DMS 273 (cell line): ENCODE data around the gene REL.
"Not testable (repeated sequence)": the region's sequence is repeated elsewhere in the genome, so short reads cannot be mapped to it uniquely, and the experiment has no call there.

ENCODE experiments used
- DNase-seq: peaks from one replicate; lab custom pipeline; 2025; ENCODE audit not compliant: unreplicated experiment; lab: John Stamatoyannopoulos, UW

The REL gene

DNA sequence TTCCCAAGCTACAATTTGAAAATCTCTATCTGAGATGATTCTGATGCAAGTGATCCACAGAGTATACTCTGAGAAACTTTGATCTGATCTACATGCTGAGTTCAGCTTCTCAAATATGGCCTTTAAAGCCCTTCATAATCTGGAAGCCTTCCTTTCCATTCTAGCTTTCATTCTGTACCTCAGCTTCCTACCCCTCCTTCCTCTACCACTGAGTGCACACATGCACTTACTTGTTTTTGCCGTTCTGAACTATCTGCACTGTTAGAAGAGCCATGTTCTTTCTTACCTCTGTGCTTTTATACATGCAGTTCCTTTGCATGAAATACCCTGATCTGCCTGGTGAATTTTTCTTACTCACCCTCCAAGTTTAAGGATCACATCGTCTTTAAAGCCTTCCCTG, 25.0 kb downstream of the REL start:
- DNase-seq: no peak

DNA sequence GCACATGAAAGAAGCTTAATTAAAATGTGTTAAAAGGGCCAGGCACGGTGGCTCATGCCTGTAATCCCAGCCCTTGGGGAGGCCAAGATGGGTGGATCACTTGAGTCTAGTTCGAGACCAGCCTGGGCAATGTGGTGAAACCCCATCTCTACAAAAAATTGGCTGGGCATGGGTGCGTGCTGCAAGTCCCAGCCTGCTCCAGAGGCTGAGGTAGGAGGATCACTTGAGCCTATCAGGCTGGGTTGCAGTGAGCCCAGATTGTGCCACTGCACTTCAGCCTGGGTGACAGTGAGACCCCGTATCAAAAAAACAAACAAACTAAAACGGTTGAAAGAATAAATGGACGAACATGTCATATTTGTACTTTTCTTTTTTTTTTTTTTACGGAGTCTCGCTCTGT, 26.0 kb downstream of the REL start:
- DNase-seq: no peak

DNA sequence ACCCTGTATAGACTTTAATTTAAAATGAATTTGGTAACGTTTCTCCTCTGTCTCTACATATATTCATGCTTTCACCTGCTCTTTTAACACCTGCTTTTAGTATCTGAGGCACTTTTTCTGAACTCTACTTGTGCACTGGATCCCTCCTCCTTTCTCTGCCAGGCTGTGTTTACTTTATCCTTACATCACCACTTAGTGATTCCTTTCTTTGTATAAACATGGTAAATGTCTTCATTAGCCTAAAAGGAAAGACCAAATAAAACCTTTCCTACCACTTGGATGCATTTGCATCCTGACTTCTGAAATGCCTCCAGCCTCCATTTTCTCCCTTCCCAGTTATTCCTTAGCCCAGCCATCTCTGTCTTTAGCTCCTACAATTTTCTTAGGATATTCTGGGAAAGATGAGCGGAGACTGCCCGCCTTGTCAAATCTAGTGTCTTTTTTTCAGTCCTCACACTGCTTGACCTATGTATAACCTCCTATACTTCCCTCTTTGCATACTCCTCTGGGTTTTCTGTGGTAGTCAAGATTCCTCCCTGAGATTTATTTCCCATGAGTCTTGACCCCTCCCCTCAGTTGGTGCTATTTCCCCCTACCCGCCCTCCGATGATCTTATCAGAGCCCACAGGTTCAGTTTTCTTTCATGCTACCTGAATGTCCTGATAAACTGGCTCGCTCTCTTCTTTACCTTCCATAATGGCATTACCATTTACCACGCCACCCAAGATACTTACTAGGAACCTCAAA, 44.8 kb downstream of the REL start:
- no peak for DNase-seq

DNA sequence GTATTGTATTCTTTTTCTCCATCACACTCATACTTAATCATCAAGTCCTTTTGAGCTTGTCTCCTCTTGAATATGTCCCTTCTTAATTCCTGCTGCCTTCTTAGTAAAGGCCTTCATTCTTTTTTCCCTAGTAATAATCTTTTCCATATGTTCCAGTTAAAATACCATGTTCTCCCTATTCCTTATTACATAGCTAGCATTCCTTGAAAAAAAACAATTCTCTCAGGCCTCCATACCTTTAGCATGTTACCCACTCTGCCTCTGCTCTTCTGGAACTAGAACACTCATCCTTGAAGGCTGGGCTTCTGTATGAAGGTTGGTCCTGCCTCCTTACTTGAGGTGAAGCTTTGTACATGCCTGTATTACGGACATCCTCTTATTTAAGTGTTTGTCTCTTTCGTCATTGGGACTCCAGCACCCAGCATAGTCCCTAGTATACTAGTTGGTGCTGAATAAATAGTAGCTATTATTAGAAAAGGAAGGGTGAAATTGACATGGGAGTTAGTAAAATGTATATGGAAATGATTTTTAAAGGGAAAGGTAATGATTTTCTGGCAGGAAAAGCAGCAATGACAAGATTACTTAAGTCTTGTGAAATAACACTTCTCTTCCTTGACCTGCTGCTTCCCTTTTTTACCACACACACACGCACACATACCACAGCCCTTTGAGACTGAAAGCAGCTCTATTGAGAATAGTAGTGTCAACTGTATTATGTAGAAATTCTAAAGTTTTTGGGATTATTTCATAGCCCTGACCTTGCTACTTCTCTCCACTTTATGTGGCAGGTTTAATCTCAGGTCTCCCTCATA, 45.6 kb downstream of the REL start:
- no peak for DNase-seq

DNA sequence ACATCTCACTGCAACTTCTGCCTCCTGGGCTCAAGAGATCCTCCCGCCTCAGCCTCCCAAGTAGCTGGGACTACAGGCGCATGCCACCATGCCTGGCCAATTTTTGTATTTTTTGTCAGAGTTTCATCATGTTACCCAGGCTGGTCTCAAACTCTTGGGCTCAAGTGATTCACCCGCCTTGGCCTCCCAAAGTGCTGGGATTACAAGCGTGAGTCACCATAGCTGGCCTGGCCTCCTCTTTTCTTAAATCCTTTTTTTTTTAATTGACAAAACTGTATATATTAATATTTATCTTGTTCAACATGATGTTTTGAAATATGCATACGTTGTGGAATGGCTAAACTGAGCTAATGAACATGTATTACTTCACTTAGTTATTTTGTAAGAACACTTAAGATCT, 50.7 kb downstream of the REL start:
- not testable (repeated sequence) for DNase-seq

DNA sequence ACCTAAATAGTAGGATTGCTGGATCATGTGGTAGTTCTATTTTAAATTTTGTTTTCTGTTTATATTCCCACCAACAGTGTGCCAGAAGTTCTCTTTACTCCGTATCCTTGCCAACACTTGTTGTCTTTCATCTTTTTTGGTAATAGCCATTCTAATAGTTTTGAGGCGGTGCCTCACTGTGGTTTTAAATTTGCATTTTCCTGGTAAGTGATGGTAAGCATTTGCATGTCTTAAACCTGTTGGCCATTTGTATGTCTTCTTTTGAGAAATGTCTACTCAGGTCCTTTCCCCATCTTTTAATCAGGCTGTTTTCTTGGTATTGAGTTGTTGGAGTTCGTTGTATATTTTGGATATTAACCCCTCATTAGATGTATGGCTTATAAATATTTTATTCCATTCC, 51.6 kb downstream of the REL start:
- DNase-seq: no peak

DNA sequence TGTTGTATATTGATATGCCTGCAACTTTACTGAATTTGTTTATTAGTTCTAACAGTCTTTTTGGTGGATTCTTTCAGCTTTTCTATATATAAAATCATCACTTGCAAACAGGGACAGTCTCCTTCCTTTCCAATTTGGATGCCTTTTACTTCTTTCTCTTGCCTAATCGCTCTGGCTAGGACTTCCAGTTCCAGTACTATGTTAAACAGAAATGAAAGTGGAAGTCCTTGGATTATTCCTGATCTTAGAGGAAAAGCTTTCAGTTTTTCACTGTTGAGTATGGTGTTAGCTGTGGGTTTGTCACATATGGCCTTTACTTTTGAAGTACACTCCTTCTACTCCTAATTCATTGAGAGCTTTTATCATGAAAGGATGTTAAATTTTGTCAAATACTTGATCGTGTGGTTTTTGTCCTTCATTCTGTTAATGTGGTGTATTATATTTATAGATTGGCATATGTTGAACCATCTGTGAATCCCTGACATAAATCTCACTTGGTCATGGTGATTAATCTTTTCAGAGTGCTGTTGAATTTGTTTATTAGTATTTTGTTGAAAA, 52.9 kb downstream of the REL start:
- peak; percentile 73 for DNase-seq

DNA sequence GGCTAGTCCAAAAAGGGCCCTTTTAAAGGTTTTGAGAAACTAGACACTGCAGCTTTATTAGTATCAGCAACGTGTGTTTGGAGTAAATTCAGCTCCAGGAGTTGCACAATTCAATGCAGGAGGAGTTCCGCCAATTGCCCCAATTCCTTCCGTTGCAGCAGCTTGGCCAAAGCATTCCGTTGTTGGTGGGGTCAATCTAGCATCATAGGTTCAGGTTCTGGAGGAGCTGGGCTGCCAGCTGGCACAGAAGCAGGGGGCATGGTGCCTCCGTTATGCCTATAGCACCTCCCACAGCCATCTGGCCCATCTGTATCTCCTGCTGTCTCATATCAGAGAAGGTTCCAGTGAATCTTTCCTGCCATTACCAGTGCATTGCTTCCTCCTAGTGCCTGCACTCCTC, 55.4 kb downstream of the REL start:
- peak; percentile 96 for DNase-seq

DNA sequence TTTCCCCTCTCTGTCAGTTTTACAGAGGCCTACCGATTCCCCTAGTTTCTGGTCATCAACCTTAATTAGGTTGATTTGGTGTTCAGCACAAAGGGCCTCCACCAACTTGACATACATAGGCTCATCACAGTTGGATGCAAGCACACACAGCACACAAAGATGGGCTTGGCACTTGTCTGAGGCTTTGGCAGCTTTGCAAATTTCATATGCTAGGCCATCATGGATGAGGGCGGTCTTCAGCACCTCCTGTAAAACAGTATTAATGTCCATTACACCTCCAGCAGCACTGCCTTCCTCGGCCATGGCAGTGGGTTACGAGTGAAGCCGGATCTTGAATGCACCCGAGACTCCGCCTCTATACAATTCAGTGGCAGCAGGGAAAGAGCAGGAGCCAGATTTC, 56.9 kb downstream of the REL start:
- DNase-seq: no peak

DNA sequence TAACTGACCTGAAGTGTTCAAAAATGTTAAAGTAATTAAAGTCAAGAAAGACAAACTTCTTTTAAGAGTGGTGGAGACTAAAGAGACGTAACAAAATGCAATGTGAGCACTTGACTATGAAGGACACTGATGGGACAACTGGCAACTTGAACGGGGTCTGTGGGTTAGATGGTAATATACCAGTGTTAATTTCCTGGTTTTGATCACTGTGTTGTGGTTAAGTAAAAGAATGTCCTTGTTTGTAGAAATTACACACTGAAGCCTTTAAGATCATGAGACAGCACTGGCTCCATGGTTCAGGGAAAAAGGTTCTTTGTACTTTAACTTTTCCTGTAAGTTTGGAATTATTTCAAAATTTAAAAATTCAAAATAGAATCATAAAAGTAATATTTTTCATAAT, 58.2 kb downstream of the REL start:
- DNase-seq: no peak

DNA sequence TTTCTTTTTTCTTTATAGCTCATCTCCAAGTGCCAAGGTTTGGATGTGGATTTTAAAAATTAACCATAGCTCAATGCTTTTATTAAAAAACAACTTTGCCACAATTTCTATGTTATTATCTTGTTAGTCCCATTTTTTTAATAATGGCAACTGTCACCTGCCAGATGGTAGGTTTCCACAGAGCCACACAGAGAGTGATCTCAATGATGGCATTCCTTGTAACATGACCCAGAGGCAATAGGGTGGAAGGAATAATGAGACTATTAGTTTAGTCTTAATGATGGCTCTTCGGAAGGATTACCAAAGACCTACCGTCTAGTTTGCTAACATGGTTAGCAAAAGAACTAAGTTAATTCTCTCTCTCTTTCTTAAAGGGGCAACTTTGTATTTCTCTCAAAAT, 64.0 kb downstream of the REL start:
- DNase-seq: peak; percentile 84

DNA sequence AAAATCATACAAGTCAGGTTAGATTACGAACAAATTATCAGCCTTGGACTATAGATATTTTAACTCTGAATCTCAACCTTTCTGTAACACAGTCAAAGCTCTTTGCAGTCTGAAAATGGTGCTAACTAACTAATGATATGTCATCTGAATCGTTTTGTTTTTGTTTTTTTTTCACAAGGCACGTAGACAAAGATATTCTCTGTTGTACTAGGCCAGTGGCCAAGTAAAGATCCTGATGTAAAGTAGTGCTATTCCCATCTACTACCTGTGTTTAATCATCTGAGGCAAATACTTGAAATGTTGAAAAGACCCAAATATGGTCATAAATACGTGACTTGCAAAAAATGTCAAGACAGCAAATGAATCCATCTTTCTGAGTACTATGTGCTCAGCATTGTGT, 65.7 kb downstream of the REL start:
- DNase-seq: no peak

DNA sequence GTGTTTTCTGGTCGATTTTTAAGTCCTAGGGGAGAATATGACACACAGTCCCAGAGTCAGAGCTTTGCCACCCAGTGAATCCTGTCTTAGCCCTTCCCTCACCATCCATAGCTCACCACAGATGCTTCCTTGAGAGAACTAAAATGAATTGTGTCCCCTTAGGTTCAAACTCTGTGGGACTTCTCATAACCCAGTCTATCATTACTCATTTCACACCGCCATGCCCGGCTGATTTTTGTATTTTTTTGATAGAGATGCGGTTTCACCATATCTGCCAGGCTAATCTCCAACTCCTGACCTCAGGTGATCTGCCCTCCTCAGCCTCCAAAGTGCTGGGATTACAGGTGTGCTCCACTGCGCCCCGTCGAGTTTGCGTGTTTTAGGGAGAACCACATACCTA, 66.8 kb downstream of the REL start:
- no peak for DNase-seq

DNA sequence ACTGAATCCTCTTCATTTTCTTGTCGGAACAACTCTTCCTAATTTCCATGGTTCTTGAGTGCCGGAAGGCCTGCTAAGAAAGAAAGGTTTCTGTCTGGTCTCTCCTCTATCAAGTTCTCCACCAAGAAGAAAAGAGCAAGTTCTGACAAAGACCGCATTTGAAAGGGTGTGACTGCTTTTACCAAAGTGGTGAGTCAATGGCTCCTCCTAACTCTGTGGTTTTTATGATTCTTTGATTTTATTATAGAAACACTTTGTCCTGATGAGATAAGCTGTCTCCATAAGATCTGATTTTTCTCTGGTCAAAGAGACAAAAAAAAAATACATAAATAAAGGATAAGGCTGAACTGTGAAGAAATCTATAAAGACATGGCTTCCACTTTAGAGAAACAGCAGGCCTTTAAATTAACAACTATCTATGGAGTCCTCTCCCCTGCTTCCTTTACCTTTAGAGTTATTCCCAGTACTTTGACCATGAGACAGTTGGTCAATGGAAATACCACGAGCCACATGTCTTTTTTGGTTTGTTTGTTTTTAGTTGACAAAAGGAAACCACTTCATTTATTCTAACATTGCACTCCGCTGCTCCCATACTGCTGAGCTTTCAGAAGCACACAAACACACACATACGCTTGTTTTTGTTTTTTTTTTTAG, 67.7 kb downstream of the REL start:
- DNase-seq: no peak

DNA sequence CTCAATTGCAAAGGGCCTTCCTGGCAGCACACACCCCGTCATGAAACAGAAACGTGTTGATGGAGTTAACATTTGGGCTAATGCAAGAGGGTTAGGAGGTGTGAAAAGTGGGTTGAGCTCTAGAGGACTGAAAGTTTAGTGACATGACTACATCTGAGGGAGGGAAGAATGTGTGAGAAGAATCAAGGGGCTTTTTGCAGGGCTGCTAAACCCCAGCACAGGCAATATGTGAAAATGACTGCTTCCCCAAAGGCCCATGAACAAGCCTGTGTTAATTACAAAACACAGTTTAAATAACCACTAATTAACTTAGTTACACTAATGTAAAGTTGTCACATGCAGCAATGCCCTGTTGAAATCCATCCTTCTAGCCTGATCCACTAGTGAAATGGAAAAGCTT, 72.8 kb downstream of the REL start:
- DNase-seq: no peak

DNA sequence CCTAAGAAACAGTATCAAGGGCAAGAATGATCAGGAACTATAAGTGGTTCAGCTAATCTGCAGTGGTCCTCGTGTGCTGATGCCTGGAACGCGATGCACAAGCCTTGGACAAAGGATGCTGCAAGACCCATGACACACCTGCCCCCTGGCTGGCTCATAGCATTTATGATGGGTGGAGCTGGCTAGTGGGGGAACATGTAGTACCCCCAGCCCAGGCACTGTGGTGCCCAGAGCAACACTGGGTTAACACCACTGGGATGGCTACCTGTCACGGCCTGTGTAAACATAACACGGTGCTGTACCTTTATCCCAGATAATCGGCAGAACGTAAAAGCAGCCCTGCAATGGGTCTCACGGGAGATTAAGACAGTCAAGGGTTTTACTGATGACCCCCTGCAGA, 75.8 kb downstream of the REL start:
- no peak for DNase-seq

DNA sequence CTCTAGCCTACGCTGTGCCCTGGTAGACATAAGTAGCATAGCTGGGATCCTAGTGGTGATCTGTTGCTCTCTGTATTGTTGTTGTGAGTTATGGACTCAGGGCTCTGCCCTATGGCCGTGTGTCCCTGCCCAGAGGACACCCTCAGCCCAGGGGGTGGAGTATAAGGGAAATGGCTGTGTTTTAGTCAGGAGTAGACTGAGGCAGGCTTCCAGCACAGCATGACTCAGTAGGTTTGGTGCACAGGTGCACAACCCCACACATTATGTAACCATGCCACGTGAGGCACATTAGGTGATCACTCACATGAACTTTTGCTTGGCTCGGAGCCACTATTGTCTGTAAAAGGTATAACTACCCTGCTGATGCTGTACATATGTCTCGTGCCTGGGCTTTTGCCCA, 76.3 kb downstream of the REL start:
- peak; percentile 26 for DNase-seq

DNA sequence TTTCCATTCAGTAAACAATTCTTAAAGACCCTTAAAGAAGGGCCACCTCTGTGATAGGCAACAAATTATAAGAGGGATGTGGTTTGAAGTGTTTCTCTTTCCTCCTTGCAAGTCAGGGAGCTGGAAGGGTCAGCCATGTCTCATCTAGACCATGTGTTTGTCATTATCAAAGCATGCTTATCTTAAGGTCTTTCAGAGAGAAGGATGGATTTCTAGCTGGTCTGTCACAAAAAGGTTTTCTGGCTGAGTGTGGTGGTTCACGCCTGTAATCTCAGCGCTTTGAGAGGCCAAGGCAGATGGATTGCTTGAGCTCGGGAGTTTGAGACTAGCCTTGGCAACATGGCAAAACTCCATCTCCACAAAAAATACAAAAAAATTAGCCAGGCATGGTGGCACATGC, 77.0 kb downstream of the REL start:
- DNase-seq: no peak

DNA sequence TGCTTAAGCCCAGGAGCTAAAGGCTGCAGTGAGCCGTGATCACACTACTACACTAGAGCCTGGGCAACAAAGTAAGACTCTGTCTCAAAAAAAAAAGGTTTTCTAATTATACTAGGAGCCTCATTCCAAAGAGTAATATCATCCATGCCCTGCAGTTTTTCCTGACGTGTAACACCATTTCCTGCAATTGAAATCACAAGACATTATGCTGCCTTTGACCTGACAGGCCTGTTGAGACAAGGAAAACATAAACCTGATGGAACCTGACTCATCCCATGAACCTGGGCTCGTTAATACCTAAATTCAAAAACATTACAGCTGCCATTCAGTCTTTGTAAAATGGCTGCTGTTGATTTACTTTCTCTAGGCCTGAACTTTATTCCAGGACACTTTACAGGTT, 77.4 kb downstream of the REL start:
- DNase-seq: no peak

DNA sequence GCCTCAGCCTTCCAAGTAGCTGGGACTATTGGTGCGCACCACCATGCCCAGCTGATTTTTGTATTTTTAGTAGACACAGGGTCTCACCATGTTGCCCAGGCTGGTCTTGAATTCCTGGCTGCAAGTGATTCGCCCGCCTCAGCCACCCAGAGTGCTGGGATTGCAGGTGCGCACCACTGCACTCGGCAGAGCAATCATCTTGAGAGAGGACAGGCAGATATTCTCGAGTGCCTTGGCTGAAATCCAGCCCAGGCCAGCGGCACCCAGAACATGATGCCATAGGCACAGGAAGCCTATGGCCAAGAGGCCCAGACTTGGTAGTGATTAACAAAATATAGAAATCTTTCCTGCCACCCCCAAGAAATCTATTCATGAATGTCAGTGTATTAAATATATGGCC, 78.1 kb downstream of the REL start:
- no peak for DNase-seq

DNA sequence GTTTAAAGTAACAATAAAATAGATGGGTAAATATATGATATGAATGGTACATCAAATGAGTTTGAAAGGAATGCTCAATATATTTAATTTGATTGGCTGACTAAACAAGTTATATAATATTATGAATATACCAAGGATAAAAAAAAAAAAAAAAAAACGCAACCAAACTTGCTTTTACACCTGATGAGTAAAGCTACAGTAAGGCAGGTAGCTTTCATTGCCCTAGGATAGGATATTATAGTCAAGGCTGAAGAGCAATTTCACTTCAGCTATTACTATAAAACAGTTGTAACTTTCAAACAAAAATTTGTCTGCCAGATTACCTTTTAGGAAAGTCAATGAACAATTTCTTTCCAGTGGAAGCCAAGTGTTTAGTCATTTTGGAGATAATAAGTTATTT, 79.3 kb downstream of the REL start:
- DNase-seq: no peak

DNA sequence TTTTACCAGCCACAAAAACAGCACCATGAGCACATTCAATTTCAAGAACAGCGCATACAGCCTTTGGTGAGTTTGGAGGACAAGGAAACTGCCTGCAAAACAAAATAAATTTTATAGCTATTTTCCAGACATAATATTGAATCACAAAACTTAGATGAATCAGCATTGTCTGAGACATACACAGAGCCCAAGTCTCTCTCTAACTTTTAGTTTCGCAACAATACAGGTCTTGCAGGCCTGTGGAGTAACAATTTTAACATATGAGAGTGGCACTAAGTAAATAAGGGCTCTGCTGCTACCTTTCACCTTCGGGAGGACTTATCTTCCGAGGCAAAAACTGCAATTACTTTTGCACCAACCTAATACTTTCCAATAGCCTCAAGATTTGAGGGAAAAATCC, 80.1 kb downstream of the REL start:
- no peak for DNase-seq
